DOHH2 (cell line): ENCODE measurements around the gene VDAC2.

Source experiments
- CTCF ChIP-seq: fragments of 200-600 bp; sonication (generic); IDR thresholded peaks from one replicate; pipeline ENCODE4 v1.5.1; 2014; ENCODE audit warnings: antibody characterized with exemption, mild to moderate bottlenecking, low read depth, low read length; ENCODE audit not compliant: poor library complexity, severe bottlenecking
- EZH2phosphoT487 ChIP-seq: fragments of 200-600 bp; sonication (generic); IDR thresholded peaks from 2 replicates; pipeline ENCODE4 v1.6.1; 2017; ENCODE audit warnings: borderline replicate concordance, mild to moderate bottlenecking, antibody characterized with exemption, low read length, moderate library complexity, mixed read lengths

GRCh38 chr10:75212343-75212742, 1.7 kb downstream of the VDAC2 start:
- no peak for TF ChIP-seq CTCF
- TF ChIP-seq EZH2phosphoT487, result no peak
